Activated CD8-positive, alpha-beta memory T cell treated with anti-CD3 and anti-CD28 coated beads for 1 hour (primary cell): Measurements from ENCODE around the gene CEL.

ENCODE experiments used
- DNase-seq, 2 donors: peaks; one replicate each; pipeline ENCODE4 v3.0.0-alpha.2; 2020; ENCODE audit warnings: low read depth in 1 of 2; ENCODE audit errors: extremely low read depth in 1 of 2

Gene CEL

DNA sequence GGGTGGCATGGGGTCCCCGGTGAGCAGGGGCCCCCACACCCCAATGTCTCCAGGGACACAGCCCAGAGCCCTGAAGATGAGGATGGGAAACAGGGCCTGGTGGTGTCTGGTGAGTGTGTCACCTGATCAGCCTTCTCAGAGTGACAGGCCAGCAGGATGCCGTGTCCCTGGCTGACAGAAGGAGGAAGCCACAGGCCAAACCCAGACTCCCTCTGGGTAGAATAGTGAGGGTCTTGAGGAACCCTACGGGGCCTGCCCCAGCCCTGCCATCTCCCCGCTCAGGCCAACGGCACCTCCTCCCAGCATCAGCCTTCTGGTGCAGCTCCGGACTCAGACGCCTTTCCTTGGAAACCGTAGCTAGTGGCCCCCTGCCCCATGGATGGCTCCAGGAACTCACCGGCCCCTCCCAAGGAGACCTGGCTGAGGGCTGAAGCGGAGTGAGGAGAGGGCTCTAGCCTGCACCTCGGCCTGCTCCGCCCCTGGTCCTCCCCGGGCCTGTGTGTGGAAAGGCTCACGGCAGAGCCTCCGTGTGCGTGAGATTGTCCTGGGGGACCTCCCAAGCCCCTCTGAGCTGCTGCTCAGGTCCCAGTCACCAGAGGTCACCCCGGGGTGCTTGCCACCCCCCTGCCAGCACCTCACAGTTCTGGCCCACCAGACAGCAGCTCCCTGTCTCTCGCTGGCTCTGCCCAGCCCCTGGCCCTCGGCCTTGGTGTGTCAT, 53.3 kb downstream of the CEL start:
- DNase-seq, result no peak

DNA sequence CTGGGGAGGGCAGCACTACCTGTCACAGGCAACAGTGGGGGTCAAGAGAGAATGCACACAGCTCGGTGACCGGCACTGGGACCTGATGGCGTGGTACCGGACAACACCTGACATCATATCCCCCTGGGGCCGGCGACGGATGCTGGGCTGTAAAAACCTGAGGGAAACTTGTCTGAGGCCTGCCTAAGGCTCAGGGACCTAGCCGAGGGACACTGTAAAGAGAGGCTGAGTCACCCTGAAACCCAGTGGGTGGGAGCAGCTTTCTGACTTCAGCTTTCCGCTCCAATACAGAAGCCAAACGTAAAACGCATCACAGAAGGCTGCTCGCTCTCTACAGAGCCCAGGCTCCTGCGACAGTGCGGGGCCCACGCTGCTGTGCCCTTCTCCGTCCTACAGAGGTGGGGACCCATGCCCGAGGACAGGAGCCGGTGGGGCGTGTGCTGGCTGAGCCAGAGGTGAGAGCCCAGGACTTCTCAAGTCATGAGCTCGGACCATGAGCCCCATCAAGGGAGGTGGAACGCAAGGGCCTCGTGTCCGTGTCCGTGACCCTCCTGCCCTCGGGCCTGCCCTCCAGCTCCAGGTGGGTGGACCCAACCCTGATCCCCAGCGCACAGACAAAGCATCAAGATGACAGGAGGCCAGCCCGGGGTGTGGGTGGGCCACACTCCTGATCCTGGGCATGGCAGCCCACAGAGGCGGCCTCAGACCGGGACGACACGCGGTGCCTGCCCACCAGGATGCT, 54.0 kb downstream of the CEL start:
- DNase-seq, result no peak

DNA sequence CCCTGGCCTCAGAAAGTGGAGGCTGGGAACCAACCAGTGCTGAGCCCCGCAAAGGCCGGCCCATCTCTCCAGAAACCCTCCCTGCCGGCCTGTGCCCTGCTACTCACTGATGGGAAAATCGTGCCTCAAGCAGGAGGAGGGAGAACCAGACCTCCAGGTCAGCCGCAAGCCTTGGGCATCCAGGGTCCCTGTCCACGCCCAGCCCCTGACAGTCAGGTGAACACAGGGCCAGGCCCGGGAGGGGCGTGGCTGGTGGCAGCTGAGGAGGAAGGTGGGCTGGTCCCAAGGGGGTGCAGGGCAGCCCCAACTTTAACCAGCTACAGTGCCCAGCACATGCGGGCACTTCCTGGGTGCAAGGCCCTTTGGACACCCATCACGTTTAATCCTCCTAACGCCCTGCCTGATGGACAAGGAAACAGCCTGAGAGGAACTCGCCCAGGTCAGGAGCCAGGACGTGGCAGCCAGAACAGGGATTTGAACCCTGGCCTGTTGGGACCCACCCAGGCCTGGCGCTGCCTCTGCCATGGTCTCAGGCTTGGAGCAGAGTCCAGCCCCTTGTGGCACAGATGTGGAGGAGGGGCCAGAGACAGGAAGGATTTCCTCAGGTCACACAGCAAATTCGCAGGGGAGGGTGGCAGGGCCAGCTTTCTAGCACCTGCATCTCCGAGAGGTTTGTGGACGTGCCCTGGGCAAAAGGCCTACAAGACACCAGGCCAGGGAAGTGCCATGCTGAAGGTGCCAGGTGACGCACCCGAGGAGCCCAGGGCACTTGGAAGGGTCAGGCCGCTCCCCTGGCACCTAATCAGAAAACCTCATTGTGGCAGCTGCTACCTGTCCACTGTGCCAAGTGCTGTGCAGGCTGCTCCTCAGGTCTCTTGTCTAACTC, 54.8 kb downstream of the CEL start:
- no peak for DNase-seq

DNA sequence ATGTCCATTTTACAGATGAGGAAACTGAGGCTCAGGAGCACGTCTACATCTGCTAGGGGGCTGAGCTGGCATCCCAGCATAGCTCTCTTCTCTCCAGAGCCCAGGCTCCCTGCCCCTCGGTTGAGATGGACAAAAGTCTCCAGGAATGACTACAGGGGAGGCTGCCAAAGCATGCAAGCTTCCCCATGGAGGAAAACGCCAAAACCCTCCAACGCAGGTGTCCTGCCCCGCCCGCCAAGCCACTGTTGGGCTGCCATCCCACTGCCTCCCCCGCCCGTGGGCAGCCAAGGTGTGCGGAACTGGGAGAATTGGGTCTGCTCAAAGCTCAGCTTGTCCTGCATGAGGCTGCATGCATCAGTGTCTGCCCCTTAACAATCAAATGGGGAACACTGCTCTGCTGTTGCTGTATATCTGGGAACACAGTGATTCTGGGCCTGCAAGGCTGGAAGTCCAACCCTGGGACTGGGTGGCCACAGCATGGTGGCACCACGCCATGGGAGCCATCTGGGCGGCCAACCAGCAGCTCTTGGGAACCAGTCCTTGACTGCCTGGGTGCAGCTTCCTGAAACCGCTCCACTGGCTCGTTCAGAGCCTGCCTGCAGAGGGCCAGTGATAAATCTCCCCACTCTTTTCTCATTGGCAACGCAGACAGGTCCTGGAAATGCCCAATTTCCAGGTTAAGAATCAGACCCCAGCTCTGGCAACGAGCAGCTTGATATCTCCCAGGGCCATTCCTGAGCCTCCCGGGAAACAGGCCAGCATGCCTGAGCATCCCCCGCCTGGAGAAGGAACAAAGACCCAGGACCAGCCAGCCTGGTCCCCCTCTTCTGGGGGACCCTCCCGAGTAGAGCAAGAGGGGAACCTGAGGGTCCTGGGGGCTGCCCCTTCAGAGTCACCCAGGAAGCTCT, 55.7 kb downstream of the CEL start:
- DNase-seq, result no peak

DNA sequence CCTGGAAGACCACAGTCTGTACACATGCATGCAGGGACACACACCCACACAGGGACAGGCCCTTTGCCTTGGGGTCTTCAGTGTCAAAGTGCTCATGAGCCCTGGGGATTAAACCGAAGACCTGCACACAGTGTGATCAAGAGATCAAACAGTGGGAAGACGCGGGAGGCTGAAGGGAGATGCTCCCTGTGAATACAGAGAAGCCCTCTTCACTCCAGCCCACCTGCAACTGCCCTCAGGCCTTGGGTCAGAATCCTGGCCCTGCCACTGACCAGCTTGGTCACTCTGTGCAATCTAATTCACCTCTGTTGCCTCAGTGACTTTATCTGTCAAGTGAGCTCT, 56.4 kb downstream of the CEL start:
- DNase-seq, result no peak

DNA sequence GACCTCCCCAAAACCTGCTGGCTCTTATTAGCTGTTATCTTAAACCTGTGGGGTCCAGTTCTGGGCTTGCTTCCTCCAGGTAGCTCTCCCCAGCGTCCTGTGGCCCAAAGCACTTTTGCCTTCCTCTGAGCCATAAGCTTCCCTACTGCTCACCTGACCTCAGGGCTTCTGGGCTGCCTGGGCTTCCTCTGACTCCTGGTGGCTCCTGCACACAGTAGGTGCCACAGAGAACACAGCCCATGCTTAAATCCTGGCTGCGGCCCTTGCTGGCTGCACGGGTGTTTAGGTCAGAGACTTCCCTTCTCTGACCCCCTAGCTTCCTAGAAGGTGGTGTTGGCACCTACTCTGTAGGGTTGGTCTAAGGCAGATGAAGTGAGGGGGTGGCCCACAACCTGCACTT, 56.8 kb downstream of the CEL start:
- no peak for DNase-seq

DNA sequence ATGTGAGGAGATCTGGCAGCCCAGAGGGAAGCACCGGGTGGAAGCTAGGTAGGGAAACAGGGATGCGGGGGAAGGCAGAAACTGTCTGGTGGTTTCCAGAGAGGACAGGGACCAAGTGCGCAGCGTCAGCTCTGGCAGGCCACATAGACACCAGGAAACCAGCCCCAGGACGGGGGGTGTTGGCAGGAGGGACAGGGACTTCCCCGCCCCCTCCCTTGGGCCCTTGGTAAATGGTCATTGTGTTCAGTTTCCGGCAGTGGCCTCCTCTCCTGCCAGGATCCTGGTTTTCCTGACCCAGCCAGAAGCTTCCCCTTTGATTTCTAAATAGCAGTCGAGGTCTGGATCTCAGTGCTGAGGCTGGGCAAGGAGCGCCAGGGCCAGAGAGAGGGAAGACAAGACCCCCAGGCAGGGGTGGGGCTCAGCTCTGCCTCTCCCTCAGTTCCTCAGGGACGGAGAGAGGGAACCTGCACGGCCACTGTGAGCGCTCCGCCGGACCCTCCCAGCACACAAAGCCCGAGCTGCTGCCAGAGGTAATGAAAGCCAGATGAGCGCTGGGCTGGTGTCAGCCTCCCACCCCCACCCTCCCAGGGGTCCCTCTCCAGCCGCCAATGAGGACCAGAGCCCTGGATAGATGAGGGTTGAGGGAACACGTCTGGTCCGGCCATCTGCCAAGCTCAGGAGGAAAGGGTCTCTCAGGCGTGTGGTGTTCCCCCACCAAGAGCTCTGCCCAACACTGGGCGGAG, 57.5 kb downstream of the CEL start:
- no peak for DNase-seq

DNA sequence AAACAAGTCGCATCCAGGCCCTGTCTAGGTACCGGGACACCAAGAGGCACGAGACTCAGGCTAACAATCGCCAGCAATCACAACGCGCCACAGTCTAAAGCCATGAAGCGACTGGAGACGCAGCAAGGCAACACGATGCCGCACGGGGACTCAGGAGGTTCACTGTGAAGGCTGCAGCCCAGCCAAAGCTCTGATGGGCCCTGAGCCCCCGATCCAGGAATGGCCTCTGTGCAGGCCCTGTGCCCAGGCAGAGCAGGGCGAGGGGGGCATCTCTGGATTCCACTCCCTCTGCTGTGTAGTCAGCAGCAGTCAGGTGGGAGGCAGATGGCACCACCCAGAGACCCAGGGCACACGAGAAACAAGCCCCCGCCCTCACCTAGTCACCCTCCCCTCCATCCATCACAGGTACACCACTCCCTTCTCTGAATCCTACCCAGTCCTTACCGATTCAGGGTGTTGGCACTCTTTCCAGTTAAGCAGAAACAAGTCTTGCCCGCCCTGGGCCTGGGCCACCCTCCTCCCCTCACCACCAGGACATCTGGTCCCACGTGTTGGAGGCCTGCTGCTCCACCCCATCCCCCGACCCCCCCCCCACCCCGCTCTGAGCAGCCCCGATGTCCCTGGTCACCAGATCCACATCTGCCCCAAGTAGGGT, 58.2 kb downstream of the CEL start:
- no peak for DNase-seq

DNA sequence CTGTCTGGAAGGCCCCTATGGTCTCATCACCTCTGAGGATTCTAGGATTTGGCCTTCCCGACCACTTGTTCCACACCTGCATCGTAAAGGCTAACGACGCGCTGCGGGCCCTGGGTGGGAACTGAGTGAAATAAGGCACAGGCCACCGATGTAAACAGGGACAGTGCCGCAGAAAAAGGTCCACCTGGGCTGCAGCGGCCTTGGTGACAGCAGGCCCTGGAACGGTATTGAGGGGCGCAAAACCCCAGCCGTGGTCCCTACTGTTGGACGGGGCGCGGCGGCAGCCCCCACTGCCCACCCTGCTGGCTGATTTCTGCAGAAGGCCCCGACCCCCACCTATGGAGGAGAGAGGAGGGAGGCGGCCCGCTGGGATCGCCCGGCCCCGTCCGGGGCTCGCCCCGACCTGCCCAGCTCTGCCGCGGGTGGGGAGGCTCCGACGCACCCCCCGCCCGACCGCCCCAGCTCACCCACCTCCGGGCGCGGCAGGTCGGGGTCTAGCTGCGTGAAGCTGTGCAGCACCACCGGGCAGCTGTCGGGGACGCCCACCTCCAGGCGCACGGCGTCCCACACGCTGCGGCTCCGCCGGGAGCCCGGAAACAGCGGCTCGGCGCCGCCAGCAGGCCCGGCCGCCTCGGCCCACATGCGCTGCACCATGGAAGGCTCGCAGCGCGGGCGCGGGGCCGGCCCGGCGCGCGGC, 58.9 kb downstream of the CEL start:
- no peak for DNase-seq
